NCI-H1417 treated with DMSO at 0.1 percent for 48 hours (cell line): ENCODE measurements around the gene ANKS1A.
"Not testable (repeated sequence)": the region's sequence is repeated elsewhere in the genome, so short reads cannot be mapped to it uniquely, and the experiment has no call there.

Experiments
- DNase-seq: peaks from one replicate; lab custom pipeline; 2025; lab: John Stamatoyannopoulos, UW

Gene ANKS1A

DNA sequence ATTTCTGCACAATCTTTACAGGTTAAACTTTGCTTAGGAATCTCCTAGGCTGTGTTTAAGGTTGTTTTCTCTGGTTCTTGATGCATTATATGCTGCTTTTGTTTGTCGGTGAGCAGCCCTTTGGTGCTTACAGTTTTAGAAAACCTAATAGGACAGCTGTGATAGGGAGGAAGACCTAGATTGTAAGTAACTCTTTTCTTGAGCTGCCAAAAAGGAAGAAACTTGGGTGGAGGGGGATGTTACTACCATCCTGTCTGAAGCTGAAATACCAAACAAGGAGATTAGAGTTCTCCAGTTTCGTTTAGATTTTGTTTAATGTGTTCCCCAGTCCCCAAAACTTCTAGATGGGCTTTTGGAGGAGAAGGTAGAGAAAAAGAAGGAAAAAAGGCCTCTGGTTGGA lies 72.0 kb downstream of the ANKS1A start:
- no peak for DNase-seq

DNA sequence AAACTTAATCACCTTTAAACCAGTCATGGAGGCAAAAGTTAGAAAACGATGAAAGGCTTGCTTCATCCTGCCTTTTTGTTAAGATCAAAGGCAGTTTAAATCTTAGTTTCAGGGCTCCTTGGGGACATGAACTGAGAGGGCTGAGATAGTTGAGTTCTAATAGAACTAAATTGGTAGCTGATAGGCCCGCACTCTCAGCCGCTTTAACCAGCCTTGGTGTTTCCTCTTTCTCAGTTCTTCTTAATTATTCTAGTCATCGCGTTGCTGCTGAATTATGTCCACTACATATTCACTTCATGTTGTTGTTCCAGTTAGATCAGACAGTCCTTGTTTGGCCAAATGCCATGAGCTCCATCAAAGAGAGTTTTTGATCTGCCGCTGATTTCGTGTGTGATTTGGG lies 72.5 kb downstream of the ANKS1A start:
- DNase-seq: no peak

DNA sequence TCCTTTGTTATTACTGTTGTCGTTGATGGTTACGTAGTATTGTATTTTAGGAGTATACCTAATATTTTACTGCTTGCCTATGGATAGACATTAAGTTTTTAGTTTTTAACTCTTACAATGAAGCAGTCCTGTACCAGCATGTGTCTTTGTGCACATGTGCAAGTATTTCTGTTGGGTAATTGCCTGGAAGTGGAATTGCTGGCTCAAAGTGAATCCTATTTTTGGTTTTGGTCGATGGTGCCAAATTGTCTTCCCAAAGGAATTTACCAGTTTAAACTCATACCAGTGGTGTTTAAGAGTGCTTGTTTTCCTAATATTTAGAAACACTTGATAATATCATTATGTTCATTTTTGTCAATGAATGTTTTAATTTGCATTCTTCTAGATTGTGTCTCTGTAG lies 75.5 kb downstream of the ANKS1A start:
- DNase-seq: no peak

DNA sequence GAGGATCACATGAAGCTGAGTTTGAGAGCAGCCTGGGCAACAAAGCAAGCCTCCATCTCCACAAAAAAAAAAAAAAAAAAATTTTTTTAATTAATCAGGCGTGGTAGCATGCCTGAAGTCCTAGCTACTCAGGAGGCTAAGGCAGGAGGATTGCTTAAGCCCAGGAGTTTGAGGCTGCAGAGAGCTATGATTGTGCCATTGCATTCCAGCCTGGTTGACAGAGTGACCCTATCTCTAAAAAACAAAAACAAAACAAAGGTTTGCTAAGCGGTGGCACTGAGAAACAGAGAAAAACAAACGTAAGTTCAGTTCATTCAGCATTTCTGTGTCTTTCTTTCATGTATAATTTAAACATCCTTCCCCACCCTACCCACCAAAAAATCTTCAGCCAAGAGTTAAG lies 78.4 kb downstream of the ANKS1A start:
- DNase-seq: no peak

DNA sequence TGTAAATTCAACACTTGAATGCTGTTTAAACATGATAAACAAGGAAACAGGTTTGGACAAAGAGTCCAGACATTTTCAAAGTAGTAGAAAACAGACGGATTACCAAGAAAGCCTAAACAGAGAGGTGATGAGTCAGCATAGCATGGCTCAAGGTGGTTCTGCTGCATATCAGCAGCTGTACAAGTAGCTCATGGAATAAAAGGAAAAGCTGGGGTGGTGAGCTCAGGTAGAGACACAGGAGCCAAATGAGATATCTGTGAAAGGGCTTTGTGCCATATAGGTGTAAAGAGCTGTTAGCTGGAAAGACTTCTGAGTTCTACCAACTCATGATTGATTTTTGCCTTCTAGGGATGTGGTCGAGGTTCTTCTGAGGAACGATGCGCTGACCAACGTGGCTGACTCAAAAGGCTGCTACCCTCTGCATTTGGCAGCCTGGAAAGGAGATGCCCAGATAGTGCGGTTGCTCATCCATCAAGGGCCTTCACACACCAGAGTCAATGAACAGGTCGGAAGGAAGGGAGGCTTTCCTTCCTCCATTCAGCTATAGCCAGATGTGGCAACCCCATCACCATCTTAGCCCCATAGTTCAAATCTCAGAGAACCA lies 80.7 kb downstream of the ANKS1A start:
- DNase-seq: no peak

DNA sequence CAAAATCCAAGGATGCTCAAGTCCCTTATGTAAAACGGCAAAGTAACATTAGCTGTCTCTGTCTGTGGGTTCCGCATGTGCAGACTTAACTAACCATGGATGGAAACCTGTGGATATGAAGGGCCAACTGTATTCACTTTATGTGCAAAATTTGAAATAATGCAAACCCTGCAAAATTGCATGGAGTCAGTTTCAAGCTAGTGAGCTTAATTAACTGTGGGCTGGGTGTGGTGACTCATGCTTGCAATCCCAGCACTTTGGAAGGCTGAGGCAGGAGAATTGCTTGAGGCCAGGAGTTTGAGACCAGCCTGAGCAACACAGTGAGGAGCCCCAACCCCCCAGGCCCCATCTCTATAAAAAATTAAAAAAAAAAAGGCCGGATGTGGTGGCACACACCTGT lies 81.4 kb downstream of the ANKS1A start:
- DNase-seq: no peak

DNA sequence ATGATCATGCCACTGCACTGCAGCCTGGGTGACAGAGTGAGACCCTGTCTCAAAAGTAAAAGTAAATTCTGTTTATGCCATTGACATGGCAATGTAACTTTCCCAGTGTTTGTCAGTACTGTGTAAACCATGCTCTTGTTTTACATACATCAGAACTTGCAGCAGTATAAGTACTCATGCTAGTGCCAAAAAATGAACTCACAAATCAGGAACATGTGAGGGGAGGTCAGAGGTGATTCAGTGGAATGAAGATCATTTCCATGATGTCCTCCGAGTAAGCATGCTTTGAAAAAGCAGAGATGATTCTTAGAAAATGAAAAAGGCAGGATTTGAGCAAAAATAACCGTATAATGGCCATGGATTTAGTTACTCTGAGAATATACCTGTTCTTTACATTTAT lies 81.9 kb downstream of the ANKS1A start:
- DNase-seq: no peak

DNA sequence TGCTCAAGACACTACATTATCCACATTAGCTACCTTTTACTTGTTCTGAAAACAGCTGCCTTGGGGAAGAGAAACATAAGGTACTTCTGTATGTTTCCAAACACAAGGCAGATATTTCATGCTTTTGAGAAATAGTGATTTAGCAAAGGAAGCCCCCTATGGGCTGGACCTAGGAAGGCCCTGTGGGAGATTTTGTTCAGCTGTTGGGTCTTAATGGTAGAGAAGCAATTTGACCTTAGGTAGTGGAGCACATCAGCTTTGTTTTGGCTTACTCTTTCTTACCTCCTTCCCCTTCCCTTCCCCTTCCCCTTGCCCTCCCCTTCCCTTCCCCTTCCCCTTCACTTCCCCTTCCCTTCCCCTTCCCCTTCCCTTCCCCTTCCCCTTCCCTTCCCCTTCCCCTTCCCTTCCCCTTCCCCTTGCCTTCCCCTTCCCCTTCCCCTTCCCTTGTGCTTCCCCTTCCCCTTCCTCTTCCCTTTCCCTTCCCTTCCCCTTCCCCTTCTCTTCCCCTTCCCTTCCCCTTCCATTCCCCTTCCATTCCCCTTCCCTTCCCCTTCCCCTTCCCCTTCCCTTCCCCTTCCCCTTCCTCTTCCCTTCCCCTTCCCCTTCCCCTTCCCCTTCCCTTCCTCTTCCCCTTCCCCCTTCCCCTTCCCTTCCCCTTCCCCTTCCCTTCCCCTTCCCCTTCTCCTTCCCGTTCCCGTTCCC lies 84.6 kb downstream of the ANKS1A start:
- no peak for DNase-seq

DNA sequence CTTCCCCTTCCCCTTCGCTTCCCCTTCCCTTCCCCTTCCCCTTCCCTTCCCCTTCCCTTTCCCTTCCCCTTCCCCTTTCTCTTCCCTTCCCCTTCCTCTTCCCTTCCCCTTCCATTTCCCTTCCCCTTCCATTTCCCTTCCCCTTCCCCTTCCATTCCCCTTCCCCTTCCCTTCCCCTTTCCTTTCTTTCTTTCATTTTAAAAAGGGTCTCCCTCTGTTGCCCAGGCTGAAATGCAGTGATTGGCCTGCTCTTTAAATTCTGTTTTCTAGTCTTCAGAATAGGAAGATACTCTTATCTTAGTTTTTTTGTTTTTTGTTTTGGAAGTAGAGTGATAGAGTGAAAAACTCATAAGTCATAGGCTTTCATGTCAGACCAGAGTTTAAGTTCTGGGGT lies 85.2 kb downstream of the ANKS1A start:
- no peak for DNase-seq

DNA sequence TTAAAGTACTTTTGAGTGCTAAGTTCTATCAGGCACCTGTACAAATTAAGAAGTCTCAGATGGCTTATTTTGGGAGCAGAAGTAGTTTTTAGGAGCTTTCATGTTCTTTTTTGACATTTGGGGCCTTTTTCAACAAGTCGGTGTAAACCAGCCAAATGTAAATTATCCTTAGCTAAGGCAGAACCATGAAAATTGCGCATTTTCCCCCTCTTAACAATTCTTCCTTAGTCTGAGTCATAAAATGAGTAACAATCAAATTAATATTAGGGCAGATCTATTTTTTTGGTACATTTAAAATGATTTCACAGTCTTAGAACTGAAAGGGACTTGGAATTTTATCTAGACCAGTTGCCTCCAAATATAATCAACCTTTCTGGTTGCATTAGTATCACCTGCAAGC lies 87.2 kb downstream of the ANKS1A start:
- DNase-seq: no peak

DNA sequence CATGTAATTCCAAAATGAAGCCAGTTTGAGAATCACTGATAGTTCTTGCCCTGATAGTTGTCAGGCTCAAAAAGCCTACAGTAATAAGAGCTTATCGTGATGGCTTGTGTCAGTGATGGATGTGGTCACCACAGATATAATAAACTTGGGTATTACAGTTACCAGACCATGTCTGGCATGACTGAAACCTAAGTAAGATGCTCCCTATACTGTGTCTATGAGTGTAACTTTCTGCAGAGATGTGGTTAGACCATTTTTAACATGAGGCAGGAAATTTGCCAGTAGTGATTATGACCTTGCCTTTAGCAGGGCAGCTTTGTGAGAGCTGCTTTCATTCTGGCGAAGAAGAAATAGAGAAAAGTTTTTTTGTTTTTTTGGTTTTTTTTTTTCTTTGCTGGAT lies 90.2 kb downstream of the ANKS1A start:
- no peak for DNase-seq

DNA sequence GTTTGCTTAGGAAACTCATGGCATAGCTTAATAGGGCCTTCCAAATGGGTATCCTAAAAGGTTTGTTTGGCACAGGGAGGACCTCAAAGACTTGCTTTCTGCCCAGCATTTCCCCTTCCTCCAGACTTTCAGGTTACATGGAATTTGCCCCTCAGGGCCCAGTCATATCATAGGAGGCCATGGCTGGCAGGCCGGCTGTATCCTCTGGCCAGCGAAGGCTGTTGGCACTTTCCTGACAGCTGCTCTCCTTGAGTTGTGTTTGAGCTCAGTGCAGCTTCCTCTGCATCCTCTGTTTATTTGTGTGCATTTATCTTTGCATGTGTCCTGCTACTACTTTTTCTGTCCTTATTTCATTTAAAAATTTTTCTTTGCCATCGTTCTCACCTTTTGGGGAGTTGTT lies 90.9 kb downstream of the ANKS1A start:
- no peak for DNase-seq

DNA sequence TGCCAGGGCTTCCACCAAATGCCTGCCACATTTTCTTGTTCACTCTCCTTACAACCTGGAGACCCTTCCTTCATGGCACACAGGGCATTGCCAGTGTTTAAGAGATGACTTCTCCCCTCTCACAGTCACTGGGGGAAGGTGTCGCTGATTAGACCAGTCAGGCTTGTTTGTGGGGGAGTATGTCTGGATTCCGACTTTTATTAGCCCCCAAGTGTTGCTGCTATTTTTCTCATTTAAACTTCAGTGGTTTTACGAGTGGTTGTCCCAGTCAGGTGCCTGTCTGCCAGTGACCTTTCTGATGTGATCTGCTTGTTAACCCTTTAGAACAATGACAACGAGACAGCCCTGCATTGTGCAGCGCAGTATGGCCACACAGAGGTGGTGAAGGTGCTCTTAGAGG lies 92.3 kb downstream of the ANKS1A start:
- DNase-seq: no peak

DNA sequence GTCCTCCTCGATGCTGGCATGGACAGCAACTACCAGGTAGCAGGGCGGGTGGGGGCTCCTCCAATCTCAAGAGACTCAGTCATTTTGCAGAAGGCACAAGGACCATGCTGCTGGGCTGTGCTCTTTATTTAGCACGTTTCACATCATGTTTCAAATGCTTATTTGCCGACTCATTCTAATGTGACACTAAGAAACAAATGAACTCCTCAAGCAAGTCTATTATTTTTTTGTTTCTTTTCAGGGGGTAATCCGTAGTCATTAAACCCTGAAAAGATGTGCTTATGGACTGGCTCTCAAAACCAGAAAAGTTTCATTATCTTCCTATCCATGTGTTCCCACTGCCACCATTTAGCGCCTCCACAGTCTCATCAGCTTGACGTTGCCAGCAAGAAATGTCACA lies 92.9 kb downstream of the ANKS1A start:
- DNase-seq: no peak

DNA sequence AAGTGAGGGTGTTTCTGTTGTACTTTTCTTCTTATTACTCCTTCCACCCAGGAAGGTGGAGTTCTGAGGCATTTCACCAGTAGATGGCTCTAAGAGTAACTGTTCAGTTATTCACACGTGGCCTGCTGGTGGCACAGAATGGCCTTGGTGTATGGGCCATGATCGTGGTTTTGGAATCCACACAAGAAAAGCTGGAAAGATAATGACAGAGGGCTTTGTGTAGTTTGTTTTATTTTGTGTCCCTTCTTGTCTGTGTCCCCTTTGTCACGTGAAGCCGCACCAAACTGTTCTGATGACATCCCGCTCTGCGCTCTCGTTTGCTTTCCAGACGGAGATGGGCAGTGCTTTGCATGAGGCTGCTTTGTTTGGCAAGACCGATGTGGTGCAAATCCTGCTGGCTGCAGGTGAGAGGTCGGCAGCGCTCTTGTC lies 93.4 kb downstream of the ANKS1A start:
- DNase-seq: no peak

DNA sequence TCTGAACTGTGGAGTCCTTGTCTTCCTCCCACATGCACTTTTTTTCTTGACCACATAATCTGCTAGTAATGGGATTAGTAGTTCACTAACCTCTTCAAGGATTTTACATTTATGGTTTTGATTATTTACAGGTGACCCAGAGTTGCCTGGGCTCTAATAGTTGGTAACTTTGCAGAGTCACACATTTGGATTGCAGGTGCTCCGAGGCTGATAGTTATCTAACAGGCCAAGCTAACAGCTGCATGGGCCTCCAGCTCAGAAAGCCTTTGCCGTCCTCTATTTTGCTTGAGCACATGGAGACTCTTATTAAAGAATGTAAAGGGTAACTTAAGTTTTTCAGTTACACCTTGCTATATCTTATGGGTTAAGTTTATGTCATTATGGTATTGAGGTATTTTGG lies 95.4 kb downstream of the ANKS1A start:
- no peak for DNase-seq

DNA sequence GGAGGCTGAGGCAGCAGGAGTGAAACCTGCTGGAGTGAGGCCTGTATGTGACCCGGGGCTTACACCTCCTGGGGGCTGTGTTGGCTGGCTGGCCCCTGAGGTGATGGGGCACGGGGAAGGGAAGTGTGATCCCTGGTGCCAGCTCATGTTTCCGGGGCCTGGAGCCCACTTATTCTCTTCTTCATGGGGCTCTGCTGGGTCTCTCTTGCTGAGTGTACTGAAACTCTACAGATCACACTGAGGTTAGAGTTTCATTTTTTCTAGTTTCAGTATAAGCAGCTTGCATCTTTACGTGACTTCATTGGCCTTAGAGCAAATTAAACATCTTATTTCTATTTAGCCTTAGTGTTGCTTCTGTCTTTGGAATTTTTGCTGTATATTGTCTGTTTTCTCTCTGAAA lies 96.2 kb downstream of the ANKS1A start:
- DNase-seq: no peak

DNA sequence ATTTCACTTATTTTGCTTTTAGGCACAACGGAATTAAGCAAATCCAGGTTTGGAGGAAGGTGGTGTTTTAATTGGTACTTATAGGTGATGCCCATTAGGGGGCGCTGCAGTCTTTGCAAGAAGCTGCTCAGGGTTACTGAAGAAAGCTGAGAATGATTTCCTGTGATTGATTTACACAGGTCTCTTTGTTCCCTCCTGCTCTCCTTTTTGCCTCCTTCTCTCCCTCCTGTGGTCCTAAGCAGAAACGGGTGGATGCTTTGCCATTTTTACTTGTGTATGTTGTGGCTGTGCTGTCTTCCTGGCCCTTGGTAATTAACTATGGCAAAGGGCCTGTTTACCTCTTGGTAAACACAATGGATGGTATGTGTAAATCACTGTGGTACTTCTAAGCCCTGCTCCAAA lies 97.8 kb downstream of the ANKS1A start:
- peak; percentile 25 for DNase-seq

DNA sequence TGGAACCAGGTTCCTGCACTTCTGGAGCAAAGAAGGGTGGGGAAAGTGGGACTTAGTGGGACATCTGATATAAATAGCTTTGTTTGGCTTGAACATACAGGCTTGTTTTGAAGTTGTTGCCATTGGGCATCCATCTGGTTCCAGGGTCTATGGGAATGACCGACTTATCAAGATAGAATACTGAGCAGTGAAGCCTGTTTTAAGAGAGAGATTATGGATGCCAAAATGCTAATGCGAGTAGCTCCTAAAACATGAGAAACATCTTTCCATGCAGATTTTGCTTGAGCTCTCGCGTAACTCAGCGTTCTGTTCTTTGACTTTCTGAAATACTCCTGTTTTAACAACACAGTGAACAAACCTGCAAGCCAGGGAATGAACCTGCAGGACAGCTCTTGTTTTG lies 98.5 kb downstream of the ANKS1A start:
- no peak for DNase-seq

DNA sequence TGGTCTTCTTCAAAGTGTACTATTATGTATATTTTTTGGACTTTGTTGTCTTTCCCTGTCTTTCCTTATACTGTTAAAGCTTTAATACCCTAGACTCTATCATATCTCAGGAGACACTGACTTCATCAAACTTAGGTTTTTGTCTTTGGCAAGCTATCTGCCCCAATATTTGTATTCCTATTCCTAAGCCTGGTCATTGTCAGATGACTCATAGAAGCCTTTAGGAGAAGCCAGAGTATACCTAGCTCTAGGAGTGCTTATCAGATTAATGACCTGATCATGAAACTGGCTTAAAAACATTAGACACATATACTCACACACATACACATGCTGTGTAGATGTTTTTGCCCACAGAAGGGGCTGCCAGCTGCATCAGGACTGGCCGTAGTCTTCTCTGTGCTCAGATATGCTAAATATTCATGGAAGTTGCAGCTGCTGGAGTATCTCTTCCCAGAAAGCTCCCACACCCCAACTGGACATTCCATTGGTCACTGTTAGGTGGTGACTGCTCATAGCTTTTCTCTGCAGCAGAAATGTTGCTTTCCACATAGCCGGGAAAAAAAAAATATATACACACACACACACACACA lies 102.0 kb downstream of the ANKS1A start:
- no peak for DNase-seq

DNA sequence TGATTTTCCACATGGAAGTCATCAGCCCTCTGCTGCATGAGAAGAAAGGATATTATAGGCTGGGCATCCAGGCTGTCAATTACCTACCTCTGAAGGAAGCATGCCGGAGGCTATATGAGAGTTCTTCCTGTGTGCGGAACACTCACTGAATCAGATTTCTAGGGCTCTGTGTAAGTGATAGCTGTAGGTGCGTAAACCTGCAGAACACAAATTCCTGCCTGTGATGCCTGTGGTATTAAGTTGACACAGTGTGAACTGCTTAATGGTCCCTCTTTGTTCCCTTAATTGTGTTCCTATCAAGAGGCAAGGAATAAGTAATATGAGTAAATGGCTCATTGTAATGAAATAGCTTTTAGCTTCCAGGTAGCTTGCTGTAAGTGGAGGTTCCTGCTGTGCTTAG lies 103.3 kb downstream of the ANKS1A start:
- peak; percentile 95 for DNase-seq

DNA sequence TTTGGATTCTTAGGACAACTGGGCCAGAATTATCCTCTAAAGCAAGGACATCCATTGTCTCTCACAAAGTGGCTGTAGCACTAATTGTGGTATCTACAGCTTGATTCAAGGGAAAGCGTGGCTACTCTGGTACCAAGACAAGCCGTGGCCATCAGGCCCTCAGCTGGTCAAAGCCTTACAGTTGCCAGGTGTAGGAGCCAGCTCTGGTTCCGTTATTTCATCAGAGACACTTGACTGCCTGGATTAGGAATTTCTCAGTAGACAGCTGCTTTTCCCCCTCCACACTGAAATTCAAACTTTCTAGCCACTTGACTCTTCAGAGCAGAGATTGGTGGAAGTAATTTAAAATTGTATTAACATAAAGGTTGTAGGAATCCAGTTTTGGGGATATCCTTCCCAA lies 104.2 kb downstream of the ANKS1A start:
- DNase-seq: no peak

DNA sequence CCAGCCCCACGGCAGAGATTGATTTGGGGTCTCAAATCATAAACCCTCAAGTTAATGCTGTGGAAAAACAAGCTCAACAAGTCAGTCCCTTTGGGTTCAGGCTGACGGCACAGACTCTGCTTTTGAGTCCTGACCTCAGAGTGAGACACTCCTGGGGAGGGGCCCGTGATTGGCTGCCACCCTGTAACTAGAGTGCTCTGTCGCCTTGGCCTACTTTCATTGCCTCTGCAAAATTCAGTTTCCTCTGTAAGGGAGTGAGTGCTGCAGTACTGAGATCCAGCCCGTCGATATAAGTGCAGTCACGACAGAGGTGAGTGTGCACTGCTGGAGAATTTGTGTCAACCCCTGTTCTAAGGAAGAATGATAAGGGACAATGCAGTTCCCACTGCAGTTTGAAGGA lies 105.6 kb downstream of the ANKS1A start:
- DNase-seq: no peak

DNA sequence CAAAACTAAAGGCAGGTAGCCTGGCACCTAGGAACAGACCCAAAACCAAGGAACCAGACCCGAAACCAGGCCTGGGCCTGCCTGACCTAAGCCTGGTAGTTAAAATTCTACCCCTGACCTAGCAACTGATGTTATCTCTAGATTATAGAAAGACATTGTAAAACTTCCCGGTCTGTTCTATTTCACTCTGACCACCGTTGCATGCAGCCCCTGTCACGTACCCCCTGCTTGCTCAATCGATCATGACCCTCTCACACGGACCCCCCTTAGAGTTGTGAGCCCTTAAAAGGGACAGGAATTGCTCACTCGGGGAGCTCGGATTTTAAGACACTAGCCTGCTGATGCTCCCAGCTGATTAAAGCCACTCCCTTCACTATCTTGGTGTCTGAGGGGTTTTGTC lies 109.4 kb downstream of the ANKS1A start:
- not testable (repeated sequence) for DNase-seq
